Osteoblast (primary cell): Measurements from ENCODE around the gene F7. TPM values are rescaled to one million over a fixed set of nuclear protein-coding genes. Genes with fewer than 3 reads are reported as not detected.

Experiments used
- DNase-seq: peaks from one replicate; pipeline ENCODE4 v3.0.0; 2011; ENCODE audit warnings: low spot score, mixed read lengths; ENCODE audit not compliant: insufficient read length; ENCODE audit errors: missing footprints
- H2AFZ ChIP-seq: 2 replicates; pipeline ENCODE4 v1.6.0; 2011; ENCODE audit warnings: mild to moderate bottlenecking, low read length
- H3K27ac ChIP-seq: 2 replicates; pipeline ENCODE4 v1.5.1; 2011; ENCODE audit warnings: mild to moderate bottlenecking, low read depth, low read length, moderate library complexity
- H3K27me3 ChIP-seq: 2 replicates; pipeline ENCODE4 v1.6.0; 2012; ENCODE audit warnings: mild to moderate bottlenecking, control low read depth, inconsistent platforms, low read length, moderate library complexity; ENCODE audit not compliant: insufficient read depth
- H3K36me3 ChIP-seq: 2 replicates; pipeline ENCODE4 v1.5.1; 2011; ENCODE audit warnings: mild to moderate bottlenecking, low read length, control low read depth, moderate library complexity; ENCODE audit not compliant: insufficient read depth
- H3K4me1 ChIP-seq: 2 replicates; pipeline ENCODE4 v1.5.1; 2011; ENCODE audit warnings: mild to moderate bottlenecking, low read length, control low read depth, moderate library complexity; ENCODE audit not compliant: insufficient read depth
- H3K4me2 ChIP-seq: 2 replicates; pipeline ENCODE4 v1.6.0; 2011; ENCODE audit warnings: mild to moderate bottlenecking, low read length; ENCODE audit not compliant: insufficient read depth
- H3K4me3 ChIP-seq: fragments of 200-600 bp; sonication (generic); 3 replicates; pipeline ENCODE4 v1.5.1; 2012; ENCODE audit warnings: mild to moderate bottlenecking, low read length, inconsistent platforms; ENCODE audit not compliant: insufficient read depth
- H3K79me2 ChIP-seq: 2 replicates; pipeline ENCODE4 v1.6.0; 2012; ENCODE audit warnings: mild to moderate bottlenecking, low read length, control low read depth, inconsistent platforms; ENCODE audit not compliant: insufficient read depth
- H3K9me3 ChIP-seq: 2 replicates; pipeline ENCODE4 v1.5.1; 2011; ENCODE audit warnings: low read depth, low read length, control low read depth
- H4K20me1 ChIP-seq: 2 replicates; pipeline ENCODE4 v1.6.0; 2012; ENCODE audit warnings: mild to moderate bottlenecking, low read length, control low read depth; ENCODE audit not compliant: insufficient read depth
- total RNA-seq: library from RNA; depleted of rRNA; stranded (reverse); fragments of >200 nt; gene quantifications from 2 replicates; pipeline ENCODE4 v1.2.3, GENCODE V29; 2012
- TF ChIP-seq, protein P1 (sequence below): IDR thresholded peaks from 2 replicates; pipeline ENCODE4 v1.5.1; 2011; ENCODE audit warnings: mild to moderate bottlenecking, low read depth, low read length, moderate library complexity; ENCODE audit errors: extremely low read depth

Gene F7
- total RNA-seq, 1 donor, result under 0.01 TPM

DNA sequence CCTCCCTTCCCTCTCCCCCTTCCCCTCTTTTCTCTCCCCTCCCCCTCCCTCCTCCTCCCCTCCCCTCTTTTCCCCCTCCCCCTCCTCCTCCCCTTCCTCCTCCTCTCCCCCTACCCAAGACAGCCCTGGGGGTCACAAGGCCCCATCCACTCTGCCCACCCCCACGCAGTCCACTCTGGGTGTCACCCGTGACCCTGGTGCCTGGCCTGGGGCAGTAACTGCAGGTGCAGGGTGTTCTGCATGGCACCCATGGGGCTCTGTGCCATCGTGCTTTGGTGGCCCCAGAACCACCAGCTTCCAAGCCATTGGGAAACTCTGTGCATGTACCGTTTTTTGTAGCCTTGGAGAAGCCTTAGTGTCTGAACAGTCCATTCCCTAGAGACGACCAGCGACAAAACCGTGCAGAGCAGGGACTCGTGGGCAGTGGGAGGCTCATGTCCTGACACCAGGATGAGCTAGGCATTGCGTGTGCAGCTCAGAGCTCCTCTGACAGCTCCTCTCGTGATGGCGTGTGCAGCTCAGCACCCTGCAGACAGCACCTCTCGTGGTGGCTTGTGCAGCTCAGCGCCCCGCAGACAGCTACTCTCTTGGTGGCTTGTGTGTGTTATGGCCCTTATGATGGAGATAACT is 43.7 kb upstream of the F7 start:
- no peaks in the 10 kb centered on the region for H3K36me3 ChIP-seq
- H4K20me1 ChIP-seq, result peaks cover 4% of the 10 kb centered on the region
- peaks cover 5% of the 10 kb centered on the region for H3K9me3 ChIP-seq
- H2AFZ ChIP-seq, result no peak overlapping the region
- peaks cover 9% of the 10 kb centered on the region for H3K4me1 ChIP-seq
- H3K27me3 ChIP-seq, result peaks cover 13% of the 10 kb centered on the region
- no peak for DNase-seq
- H3K27ac ChIP-seq, result no peak overlapping the region
- H3K4me2 ChIP-seq, result no peak overlapping the region
- H3K79me2 ChIP-seq, result no peaks in the 10 kb centered on the region
- no peak overlapping the region for H3K4me3 ChIP-seq
- TF ChIP-seq, protein P1, sequence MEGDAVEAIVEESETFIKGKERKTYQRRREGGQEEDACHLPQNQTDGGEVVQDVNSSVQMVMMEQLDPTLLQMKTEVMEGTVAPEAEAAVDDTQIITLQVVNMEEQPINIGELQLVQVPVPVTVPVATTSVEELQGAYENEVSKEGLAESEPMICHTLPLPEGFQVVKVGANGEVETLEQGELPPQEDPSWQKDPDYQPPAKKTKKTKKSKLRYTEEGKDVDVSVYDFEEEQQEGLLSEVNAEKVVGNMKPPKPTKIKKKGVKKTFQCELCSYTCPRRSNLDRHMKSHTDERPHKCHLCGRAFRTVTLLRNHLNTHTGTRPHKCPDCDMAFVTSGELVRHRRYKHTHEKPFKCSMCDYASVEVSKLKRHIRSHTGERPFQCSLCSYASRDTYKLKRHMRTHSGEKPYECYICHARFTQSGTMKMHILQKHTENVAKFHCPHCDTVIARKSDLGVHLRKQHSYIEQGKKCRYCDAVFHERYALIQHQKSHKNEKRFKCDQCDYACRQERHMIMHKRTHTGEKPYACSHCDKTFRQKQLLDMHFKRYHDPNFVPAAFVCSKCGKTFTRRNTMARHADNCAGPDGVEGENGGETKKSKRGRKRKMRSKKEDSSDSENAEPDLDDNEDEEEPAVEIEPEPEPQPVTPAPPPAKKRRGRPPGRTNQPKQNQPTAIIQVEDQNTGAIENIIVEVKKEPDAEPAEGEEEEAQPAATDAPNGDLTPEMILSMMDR, result no peak

DNA sequence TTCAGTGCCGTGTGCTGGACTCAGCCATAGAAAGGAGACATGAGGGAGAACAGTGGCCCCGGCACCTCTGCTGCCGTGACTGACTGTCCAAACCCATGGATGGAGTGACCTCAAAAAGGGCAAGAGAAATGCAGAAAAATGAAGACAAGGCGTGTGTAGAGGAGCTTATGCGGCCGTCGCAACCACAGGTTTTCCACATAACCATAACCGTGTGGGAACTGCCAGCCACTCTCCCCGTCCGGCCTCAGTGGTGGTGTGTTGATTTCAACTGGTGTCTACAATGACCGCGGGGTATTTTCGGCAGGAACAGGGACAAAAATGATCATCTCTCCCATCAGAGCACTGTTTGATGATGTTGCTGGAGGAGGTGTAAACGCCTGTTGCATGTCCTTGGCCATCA is 42.9 kb upstream of the F7 start:
- TF ChIP-seq, protein P1, result no peak
- H3K36me3 ChIP-seq, result no peaks in the 10 kb centered on the region

DNA sequence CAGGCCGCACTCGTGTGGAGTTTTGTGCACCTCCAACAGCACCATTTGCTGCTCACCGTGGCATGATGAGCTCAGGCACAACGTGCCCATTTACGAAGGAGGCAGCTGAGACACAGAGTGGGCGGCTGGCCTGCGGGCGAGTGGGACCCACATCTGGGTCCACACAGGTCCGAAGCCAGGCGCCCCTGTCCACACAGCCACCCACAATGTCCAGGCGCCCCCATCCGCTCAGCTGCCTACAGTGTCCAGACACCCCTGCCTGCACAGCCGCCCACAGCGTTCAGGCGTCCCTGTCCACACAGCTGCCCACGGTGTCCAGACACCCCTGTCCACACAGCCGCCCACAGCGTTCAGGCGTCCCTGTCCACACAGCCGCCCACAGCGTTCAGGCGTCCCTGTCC is 42.5 kb upstream of the F7 start:
- peaks cover 9% of the 10 kb centered on the region for H3K4me1 ChIP-seq
- no peak overlapping the region for H2AFZ ChIP-seq
- no peak overlapping the region for H3K4me2 ChIP-seq
- H3K9me3 ChIP-seq, result peaks cover 3% of the 10 kb centered on the region
- TF ChIP-seq, protein P1, result no peak
- peaks cover 13% of the 10 kb centered on the region for H3K27me3 ChIP-seq
- H4K20me1 ChIP-seq, result peaks cover 4% of the 10 kb centered on the region
- DNase-seq, result no peak
- no peaks in the 10 kb centered on the region for H3K36me3 ChIP-seq
- no peak overlapping the region for H3K4me3 ChIP-seq
- no peak overlapping the region for H3K27ac ChIP-seq
- no peaks in the 10 kb centered on the region for H3K79me2 ChIP-seq

More for the DNA sequence above, 42.9 kb upstream of the F7 start:
- DNase-seq, result no peak
- no peaks in the 10 kb centered on the region for H3K79me2 ChIP-seq
- peaks cover 3% of the 10 kb centered on the region for H3K9me3 ChIP-seq
- H4K20me1 ChIP-seq, result peaks cover 4% of the 10 kb centered on the region
- peaks cover 13% of the 10 kb centered on the region for H3K27me3 ChIP-seq
- peaks cover 9% of the 10 kb centered on the region for H3K4me1 ChIP-seq
- H3K4me3 ChIP-seq, result no peak overlapping the region
- H3K4me2 ChIP-seq, result no peak overlapping the region
- H3K27ac ChIP-seq, result no peak overlapping the region
- no peak overlapping the region for H2AFZ ChIP-seq

DNA sequence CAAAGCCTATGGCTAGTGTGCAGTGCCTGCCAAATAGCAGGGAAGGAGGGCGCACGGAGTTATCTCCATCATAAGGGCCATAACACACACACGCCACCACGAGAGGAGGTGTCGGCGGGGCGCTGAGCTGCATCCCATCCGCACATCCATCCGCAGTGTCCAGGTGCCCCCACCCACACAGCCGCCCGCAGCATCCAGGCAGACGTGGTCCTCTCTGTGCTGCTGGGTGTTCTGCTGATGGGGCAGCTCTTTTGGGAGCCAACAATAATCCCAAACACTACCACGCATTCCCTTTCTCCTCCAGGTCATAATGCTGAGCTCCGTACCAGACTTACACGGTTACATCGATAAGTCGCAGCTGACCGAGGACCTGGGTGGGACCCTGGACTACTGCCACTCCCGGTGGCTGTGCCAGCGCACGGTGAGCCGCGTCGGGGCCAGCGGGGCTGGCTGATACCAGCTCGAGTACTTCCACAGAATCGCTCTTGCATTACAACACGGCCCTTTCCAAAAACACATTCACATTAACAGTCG is 41.5 kb upstream of the F7 start:
- Histone ChIP-seq H3K4me3 (peak overlapping the region; percentile 39), H3K79me2 (no peaks in the 10 kb centered on the region), H4K20me1 (peaks cover 4% of the 10 kb centered on the region), H3K36me3 (no peaks in the 10 kb centered on the region), H3K4me2 (peak overlapping the region; percentile 61), H3K9me3 (no peaks in the 10 kb centered on the region), H3K4me1 (peaks cover 9% of the 10 kb centered on the region), H3K27ac (peak overlapping the region; percentile 33), H3K27me3 (peaks cover 13% of the 10 kb centered on the region), H2AFZ (no peak overlapping the region)
- TF ChIP-seq, protein P1, result no peak
- no peak for DNase-seq
